Spleen (tissue), 11 donors: ENCODE results near the gene CMTM4. TPM values are rescaled to one million over a fixed set of nuclear protein-coding genes. Genes with fewer than 3 reads are reported as not detected.

Experiments used
- DNase-seq: peaks from one replicate; pipeline ENCODE4 v3.0.0-alpha.2; 2020
- H3K27ac ChIP-seq, 8 donors: fragments of 200-600 bp; sonication (generic) in 7 of 8; 1 replicate in 4 of 8; 2 replicates in 4 of 8; pipeline versions ENCODE4 v1.5.0 to v1.8.0; 2016 to 2021; ENCODE audit warnings: inconsistent platforms in 4 of 8, mild to moderate bottlenecking in 4 of 8, moderate library complexity in 1 of 8
- H3K27me3 ChIP-seq, 7 donors: fragments of 200-600 bp; sonication (generic) in 6 of 7; replicated peaks in 1 of 7; 1 replicate in 4 of 7; 2 replicates in 3 of 7; pipeline versions ENCODE4 v1.5.0 to v1.8.0; 2016 to 2021; ENCODE audit warnings: inconsistent platforms in 3 of 7, mild to moderate bottlenecking in 1 of 7
- H3K36me3 ChIP-seq, 6 donors: fragments of 200-600 bp; sonication (generic) in 5 of 6; 1 replicate in 4 of 6; 2 replicates in 2 of 6; pipeline versions ENCODE4 v1.5.0 to v1.8.0; 2016 to 2021; ENCODE audit warnings: inconsistent platforms in 2 of 6
- H3K4me1 ChIP-seq, 6 donors: fragments of 200-600 bp; sonication (generic) in 5 of 6; 1 replicate in 3 of 6; 2 replicates in 3 of 6; pipeline versions ENCODE4 v1.5.0 to v1.8.0; 2016 to 2021; ENCODE audit warnings: inconsistent platforms in 3 of 6
- H3K4me3 ChIP-seq, 8 donors: fragments of 200-600 bp; sonication (generic) in 7 of 8; 1 replicate in 4 of 8; 2 replicates in 4 of 8; pipeline versions ENCODE4 v1.5.0 to v1.8.0; 2016 to 2021; ENCODE audit warnings: inconsistent platforms in 4 of 8, mild to moderate bottlenecking in 4 of 8, moderate library complexity in 2 of 8
- H3K9me3 ChIP-seq, 8 donors: fragments of 200-600 bp; sonication (generic) in 7 of 8; 1 replicate in 4 of 8; 2 replicates in 4 of 8; pipeline versions ENCODE4 v1.5.0 to v1.8.0; 2016 to 2021; ENCODE audit warnings: inconsistent platforms in 4 of 8
- POLR2A ChIP-seq, 3 donors: fragments of 450-650 bp; IDR thresholded peaks; one replicate each; pipeline ENCODE4 v1.5.1; 2017; ENCODE audit warnings: antibody characterized with exemption in 3 of 3, mild to moderate bottlenecking in 1 of 3
- POLR2AphosphoS5 ChIP-seq, 3 donors: sonication (generic); formaldehyde crosslinking; IDR thresholded peaks; one replicate each; pipeline ENCODE4 v1.5.1; 2017; ENCODE audit warnings: antibody characterized with exemption in 3 of 3
- WGBS, 5 donors: extraction: QIAGEN DNeasy Blood & Tissue Kit in 3 of 5; methylation state at CpG; one replicate each; pipeline versions ENCODE4 v1.1.5 to v1.1.7; 2013 to 2018; 5-methylcytosine and 5-hydroxymethylcytosine counted together
- intact Hi-C: fragments of 100-400 bp; cut with DNase I; formaldehyde crosslinking; loops from one replicate; pipeline ENCODE4 v1.15.0; 2023; ENCODE audit warnings: low total_unique reads
- polyA plus RNA-seq, 3 donors: library from polyadenylated mRNA; stranded (reverse); fragments of 200-250 nt; gene quantifications; one replicate each; pipeline ENCODE4 v1.2.1, GENCODE V29; 2013
- total RNA-seq, 7 donors: library from RNA; depleted of rRNA in 3 of 7; stranded (reverse); fragments of >200 nt in 3 of 7; fragmentation: NEBNext Ultra II Directional in 4 of 7; extraction: Animal tissue kit (Norgen Biotek cat#: 25700) in 4 of 7; gene quantifications; one replicate each; pipeline versions ENCODE4 v1.1.0 to v1.2.1, GENCODE V29; 2016 to 2021
- TF ChIP-seq, protein P1 (sequence below), 11 experiments: fragments of 200-600 bp in 7 of 11; fragments of 450-650 bp in 4 of 11; sonication (generic) in 4 of 11; IDR thresholded peaks in 8 of 11; conservative IDR thresholded peaks in 3 of 11; 1 replicate in 7 of 11; 2 replicates in 4 of 11; pipeline versions ENCODE4 v1.4.0 to v1.8.0; 2016 to 2021; ENCODE audit warnings: antibody characterized with exemption in 11 of 11, inconsistent platforms in 4 of 11, mild to moderate bottlenecking in 1 of 11
- donor health status: healthy with polysubstance abuse.
- donor health status: DM: no; HTN: no; CAD: no; lungs with moderate emphysema.
- donor health status: DM: no; HTN: no; CAD: no.
- donor health status: Bipolar disorder and iron deficiency.
- donor health status: healthy.
- donor health status: DM: no; HTN: no; CAD: no.
- donor health status: DM: yes; HTN: yes; CAD: no.

Gene CMTM4
- total and polyA plus RNA-seq, 10 donors: 0.70 to 10.2 (median 5.7) TPM

DNA sequence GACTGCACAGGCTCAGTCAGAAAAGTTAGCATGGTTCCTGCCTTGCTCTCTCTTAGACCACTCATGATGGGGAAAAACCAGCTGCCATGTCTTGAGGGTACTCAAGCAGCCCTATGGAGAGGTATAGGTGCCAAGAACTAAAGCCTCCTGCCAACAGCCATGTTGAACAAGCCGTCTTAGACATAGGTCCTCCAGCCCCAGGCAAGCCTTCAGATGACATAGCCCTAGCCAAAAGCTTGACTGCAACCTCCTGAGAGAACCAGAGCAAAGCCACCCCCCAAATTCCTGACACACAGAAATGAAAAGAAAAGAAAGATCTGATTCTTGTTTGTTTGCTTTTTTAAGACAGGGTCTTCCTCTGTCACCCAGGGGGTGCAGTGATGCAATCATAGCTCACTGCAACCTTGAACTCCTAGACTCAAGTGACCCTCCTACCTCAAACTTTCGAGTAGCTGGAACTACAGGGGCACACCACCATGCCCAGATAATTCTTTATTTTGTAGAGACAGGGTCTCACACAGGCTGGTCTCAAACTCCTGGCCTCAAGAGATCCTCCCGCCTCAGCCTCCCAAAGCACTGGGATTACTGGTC, 55.7 kb downstream of the CMTM4 start:
- H3K9me3 ChIP-seq: no peaks in the 10 kb centered on the region
- no peak overlapping the region for H3K27ac ChIP-seq
- H3K36me3 ChIP-seq: peaks cover 0 to 4% (median 0%) of the 10 kb centered on the region in 6 donors
- TF ChIP-seq POLR2A (IDR thresholded peaks at IDR 0.05) (no peak), POLR2AphosphoS5 (IDR thresholded peaks at IDR 0.05) (no peak)
- TF ChIP-seq, protein P1, sequence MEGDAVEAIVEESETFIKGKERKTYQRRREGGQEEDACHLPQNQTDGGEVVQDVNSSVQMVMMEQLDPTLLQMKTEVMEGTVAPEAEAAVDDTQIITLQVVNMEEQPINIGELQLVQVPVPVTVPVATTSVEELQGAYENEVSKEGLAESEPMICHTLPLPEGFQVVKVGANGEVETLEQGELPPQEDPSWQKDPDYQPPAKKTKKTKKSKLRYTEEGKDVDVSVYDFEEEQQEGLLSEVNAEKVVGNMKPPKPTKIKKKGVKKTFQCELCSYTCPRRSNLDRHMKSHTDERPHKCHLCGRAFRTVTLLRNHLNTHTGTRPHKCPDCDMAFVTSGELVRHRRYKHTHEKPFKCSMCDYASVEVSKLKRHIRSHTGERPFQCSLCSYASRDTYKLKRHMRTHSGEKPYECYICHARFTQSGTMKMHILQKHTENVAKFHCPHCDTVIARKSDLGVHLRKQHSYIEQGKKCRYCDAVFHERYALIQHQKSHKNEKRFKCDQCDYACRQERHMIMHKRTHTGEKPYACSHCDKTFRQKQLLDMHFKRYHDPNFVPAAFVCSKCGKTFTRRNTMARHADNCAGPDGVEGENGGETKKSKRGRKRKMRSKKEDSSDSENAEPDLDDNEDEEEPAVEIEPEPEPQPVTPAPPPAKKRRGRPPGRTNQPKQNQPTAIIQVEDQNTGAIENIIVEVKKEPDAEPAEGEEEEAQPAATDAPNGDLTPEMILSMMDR (IDR thresholded peaks at IDR 0.05 in 8 of 11, conservative IDR thresholded peaks at IDR 0.05 in 3 of 11): no peak
- no peaks in the 10 kb centered on the region for H3K4me1 ChIP-seq
- no peak overlapping the region for H3K4me3 ChIP-seq
- no peaks in the 10 kb centered on the region for H3K27me3 ChIP-seq
- WGBS, 5 donors: 87 to 90% (median 89%) methylated on average over 3 of the region's 3 CpGs
- no peak for DNase-seq
- intact Hi-C loops: no loop called here

DNA sequence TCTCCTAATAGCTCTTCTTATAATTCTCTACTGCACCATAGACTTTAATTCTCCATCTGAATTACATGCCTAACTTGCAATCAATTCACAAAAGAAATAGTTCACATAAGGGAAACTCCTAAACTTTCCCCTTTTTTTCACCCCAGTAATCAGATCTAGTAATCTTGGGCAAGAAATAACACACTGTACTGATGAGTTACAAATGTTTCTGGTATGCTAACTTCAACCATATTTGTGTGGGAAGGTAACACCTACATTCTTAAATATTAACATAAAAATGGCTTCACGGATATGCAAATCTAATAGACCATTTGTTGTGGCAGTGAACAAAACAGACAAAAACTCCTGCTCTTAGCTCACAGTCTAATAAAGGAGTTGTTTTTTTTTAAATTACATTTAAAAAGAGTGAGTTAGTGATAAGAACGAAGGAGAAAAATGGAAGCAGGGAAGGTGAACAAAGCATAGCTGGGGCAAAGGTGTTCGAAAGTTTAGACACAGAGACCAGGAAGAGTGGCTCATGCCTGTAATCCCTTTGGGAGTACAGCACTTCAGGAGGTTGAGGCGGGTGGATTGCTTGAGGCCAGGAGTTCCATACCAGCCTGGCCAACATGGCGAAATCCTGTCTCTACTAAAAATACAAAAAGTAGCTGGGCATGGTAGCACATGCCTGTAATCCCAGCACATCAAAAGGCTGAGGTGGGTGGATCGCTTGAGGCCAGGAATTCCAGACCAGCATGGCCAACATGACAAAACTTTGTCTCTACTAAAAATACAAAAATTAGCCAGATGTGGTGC, 57.3 kb downstream of the CMTM4 start:
- Histone ChIP-seq H3K9me3 (no peaks in the 10 kb centered on the region), H3K36me3 (peaks cover 0 to 11% (median 0%) of the 10 kb centered on the region in 6 donors), H3K4me1 (no peaks in the 10 kb centered on the region), H3K27me3 (no peaks in the 10 kb centered on the region), H3K27ac (no peak overlapping the region), H3K4me3 (no peak overlapping the region)
- no peak for DNase-seq
- TF ChIP-seq, protein P1 (IDR thresholded peaks at IDR 0.05 in 8 of 11, conservative IDR thresholded peaks at IDR 0.05 in 3 of 11): no peak
- TF ChIP-seq POLR2AphosphoS5 (IDR thresholded peaks at IDR 0.05) (no peak), POLR2A (IDR thresholded peaks at IDR 0.05) (no peak)
- intact Hi-C loops: no loop called here
- WGBS, 5 donors: 87 to 96% (median 91%) methylated on average over 6 of the region's 6 CpGs

- Histone ChIP-seq H3K4me1 (no peaks in the 10 kb centered on the region), H3K27me3 (no peaks in the 10 kb centered on the region), H3K36me3 (peaks cover 0 to 11% (median 0%) of the 10 kb centered on the region in 6 donors), H3K4me3 (no peak overlapping the region), H3K9me3 (no peaks in the 10 kb centered on the region), H3K27ac (no peak overlapping the region)
- TF ChIP-seq POLR2AphosphoS5 (IDR thresholded peaks at IDR 0.05): no peak
- TF ChIP-seq, protein P1 (IDR thresholded peaks at IDR 0.05 in 8 of 11, conservative IDR thresholded peaks at IDR 0.05 in 3 of 11): no peak
- TF ChIP-seq POLR2A (IDR thresholded peaks at IDR 0.05): no peak
- 88 to 97% (median 94%) methylated on average over 3 of the region's 3 CpGs for WGBS, 5 donors
- intact Hi-C loops: no loop called here
- DNase-seq: no peak
Observed at GRCh38 chr16:66637806-66638205, 58.7 kb downstream of the CMTM4 start.

DNA sequence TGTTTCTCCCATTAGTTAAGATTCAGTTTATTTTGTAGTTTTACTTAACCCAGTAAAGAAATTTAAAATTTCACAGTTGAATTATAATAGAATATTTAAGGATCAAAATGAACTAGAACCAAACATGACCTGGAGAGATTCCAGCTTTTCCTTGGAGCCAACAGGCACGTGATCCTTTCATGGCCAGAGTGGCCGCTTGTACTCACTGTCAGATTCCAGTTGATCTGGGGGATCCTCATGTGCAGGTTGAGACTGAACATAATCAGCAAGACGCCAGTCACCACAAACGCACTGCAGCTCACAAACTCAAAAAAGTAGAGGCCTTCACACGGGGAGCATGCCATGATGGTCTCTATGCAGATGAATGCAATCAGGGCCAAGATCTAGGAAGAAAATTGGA, 60.3 kb downstream of the CMTM4 start:
- peaks cover 0 to 11% (median 0%) of the 10 kb centered on the region in 6 donors for H3K36me3 ChIP-seq
- H3K27me3 ChIP-seq: no peaks in the 10 kb centered on the region
- intact Hi-C loops: no loop called here
- H3K4me1 ChIP-seq: no peaks in the 10 kb centered on the region
- no peaks in the 10 kb centered on the region for H3K9me3 ChIP-seq
- no peak overlapping the region for H3K4me3 ChIP-seq
- no peak overlapping the region for H3K27ac ChIP-seq
- TF ChIP-seq POLR2A (IDR thresholded peaks at IDR 0.05) (no peak), POLR2AphosphoS5 (IDR thresholded peaks at IDR 0.05) (no peak)
- TF ChIP-seq, protein P1 (IDR thresholded peaks at IDR 0.05 in 8 of 11, conservative IDR thresholded peaks at IDR 0.05 in 3 of 11): no peak
- 86 to 94% (median 92%) methylated on average over 5 of the region's 5 CpGs for WGBS, 5 donors
- no peak for DNase-seq
